Epidermal melanocyte (primary cell): Measurements from ENCODE around the gene ZMYND11.
A peak's percentile ranks its signal among the peaks of the same experiment; 100 is the strongest.

ENCODE experiments used
- DNase-seq: peaks from one replicate; pipeline ENCODE4 v3.0.0; 2011; ENCODE audit warnings: low spot score; ENCODE audit not compliant: insufficient read length

The ZMYND11 gene

DNA sequence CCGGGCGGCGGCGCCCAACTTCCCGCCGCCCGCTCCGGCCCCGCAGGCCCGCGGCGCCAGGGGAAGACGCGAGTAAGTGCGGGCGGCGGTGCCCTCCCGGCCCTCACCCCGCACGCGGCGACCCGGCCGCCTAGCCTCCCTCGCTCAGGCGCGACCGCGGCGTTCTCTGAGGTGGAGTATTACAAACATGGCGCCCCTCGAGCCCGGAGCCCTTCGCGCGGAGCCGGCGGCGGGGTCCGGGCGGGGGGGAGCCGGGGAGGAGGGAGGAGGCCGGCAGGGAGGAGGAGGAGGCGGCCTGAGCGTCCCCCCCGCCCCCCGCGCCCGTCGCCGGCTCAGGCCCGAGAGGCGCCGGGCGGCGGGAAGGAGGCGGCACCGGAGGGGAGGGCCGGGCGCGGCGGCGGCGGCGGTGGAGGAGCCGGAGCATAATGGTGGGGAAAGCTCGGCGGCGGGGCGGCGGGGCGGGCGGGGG is at the start of gene ZMYND11:
ZMYND11 (plus strand) TSS at position 324 of the 469 bp plus-strand sequence. CDS start 44,558 bp downstream, outside the sequence.
- peak; percentile 54 for DNase-seq

DNA sequence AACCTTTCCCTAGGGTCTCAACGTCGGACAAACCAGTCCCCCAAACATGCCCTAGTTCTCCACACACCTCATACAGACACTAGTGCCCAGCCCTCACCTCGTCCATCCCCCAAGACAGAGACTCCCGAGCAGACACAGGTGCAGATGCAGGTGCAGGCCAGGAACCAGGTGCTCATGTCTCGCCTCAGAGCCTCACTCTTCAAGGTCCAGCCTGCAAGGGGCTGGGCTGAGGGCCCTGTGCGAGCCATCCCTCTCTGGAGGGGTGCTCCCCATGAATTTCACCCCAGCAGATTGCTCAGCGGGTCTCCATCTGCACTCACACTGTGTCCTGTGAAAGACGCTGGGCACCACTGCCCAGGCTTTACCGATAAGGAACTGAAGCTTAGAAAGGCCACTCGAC is 49.2 kb upstream of the ZMYND11 start:
- DNase-seq, result no peak

DNA sequence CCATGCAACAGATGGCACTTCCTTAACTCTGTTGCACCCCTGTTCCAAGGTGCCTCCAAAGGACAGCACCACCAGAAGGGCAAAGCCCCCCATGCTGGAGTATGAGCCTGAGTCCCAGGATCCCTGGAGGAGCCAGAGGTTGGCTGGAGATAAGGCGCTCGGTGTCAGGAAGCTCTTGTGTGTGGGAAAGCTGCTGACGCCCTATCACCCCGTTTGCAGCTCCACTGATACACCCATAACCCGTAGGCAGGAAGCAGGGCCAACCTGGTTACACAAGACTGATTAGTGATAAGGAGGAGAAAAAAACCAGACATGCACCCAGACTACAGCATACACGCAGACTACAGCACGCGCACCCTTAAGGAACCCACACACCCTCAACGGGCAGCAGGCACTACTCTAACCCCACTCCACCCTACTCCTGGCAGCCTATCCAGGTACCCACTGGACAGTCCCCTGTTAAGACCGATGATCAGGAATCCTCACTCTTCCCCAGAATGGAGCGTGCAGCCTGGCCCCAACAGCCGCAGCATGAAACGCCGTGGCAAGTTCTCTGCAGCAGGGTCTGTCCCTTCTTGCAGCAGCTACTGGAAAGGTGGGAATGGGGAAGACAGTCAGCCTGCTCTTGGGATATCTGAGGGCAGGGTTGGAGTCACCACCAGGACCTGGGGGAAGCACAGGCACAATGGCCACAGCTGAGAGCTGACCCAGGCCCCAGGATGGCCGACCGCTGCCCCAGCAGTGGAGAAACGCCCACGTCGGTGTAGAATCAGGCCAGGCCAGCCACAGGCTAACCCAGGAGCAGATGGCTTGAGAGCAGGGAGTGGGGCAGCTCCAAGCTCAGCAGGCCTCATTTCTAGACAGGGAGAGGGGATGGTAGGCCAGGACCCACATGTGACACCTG is 47.8 kb upstream of the ZMYND11 start:
- DNase-seq, result no peak

GRCh38 chr10:88253-88652 is 47.0 kb upstream of the ZMYND11 start:
- DNase-seq, result no peak

DNA sequence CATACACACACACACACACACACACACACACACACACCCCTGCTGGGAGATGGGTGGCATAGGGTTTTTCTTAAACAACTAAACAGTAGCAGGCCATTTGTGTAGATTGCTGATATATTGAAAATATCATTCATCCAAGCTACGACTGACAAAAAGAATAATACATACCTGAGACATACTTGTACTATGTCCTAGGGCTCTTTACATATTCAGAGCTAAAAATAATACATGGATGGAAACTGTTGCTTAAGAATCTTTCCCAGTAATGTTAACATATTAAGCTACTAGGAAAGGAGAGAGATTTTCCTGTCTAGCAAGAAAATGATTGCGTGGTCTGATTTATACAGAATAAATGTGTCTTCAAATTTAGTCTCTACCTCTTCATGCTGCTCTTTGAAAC is 46.0 kb upstream of the ZMYND11 start:
- DNase-seq, result no peak

DNA sequence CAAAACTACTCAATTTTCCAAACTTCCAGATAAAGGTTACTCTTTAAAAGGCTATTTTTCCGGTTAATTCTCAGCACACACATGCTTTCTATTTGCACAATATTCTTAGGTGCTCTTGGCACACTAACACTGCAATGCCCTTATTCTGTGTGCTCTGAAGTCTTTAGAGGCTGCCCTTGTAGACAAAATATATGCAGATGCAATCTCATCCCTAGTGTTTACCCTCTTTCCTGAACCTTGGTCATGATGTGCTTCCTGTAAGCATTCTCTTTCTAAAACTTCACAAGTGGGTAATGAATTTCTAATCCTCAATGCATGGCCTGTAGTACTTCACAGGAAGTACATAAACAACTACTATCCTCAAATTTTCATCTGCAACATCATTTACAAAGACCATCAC is 45.1 kb upstream of the ZMYND11 start:
- DNase-seq, result no peak

GRCh38 chr10:91313-91712 is 43.9 kb upstream of the ZMYND11 start:
- DNase-seq, result no peak

DNA sequence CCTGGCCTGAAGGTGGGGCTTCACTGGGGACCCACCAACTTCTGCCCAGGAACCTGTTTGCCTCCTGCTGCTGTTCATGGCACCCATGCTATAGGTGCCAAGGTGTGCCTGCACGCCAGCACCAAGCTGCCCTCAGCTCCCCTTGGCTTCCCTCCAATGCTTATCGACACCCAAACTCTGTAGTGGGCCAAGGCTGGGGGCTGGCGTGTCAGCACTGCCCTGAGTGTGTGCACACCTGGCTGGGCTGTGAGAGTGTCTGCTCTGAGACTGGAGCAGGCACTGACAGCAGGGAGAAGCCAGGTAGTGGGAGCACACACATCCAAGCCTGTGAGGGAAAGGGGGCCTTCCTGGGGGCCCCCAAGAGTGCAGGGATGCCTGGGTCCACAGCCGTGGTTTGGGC is 43.1 kb upstream of the ZMYND11 start:
- DNase-seq, result no peak

DNA sequence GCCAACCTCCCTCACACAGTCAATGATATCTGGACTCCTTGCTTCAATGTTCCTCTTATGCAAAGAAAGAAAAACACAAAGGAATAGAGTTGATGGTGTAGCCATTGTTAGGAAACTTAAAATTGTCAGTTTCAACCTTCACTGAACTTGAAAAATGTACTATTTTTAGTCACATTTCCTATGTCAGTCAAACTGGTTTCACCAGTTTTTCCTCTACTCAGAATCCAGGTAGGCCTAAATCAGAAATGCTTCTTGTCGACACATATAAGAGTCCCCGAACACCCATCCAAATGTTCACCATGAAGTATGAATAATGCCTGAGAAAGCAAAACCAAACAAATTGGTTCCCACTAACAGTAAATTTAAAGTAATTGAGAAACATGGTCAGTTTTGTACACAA is 42.4 kb upstream of the ZMYND11 start:
- no peak for DNase-seq

DNA sequence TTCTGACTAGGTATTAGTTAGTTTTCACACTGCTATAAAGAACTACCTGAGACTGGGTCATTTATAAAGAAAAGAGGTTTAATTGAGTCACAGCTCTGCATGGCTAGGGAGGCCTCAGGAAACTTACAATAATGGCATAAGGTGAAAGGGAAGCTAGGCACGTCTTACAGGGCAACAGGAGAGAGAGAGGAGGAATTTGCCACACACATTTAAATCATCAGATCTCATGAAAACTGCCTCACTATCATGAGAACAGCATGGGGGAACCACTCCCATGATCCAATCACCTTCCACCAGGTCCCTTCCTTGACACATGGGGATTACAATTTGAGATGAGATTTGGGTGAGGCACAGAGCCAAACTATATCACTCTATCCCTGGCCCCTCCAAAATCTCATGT is 40.6 kb upstream of the ZMYND11 start:
- DNase-seq, result no peak

GRCh38 chr10:95356-96115 is 39.7 kb upstream of the ZMYND11 start:
- DNase-seq, result no peak

DNA sequence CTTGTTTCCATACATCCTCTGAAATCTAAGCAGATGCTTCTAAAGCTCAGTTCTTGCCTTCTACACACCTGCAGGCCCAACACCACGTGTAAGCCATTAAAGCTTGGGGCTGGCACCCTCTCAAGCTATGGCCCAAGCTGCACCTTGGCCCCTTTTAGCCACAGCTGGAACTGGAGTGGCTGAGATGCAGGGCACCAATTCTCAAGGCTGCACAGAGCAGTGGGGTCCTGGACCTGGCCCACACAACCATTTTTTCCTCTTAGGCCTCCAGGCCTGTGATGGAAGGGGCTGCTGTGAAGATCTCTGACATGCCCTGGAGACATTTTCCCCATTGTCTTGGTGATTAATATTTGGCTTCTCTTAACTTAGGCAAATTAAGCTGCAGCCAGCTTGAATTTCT is 38.8 kb upstream of the ZMYND11 start:
- no peak for DNase-seq

DNA sequence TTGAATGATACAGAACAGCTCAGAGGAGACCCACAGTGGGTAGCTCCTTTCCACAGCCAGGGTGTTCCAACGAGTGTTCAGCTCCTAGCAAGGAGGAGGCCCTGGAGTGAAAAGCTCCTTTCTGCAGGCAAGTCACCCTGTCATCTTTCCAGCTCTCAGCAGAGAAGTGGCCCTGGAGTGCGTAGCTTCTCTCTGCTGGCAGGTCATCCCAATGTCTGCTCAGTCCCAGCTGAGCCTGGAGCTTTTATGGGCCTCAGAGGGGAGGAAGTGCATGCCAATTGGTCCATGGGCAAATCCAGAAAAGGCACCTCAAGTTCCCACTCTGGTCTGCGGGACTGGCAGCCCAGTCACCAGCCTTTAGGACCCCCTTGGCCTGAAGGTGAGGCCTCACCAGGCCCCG is 30.8 kb upstream of the ZMYND11 start:
- DNase-seq, result no peak

DNA sequence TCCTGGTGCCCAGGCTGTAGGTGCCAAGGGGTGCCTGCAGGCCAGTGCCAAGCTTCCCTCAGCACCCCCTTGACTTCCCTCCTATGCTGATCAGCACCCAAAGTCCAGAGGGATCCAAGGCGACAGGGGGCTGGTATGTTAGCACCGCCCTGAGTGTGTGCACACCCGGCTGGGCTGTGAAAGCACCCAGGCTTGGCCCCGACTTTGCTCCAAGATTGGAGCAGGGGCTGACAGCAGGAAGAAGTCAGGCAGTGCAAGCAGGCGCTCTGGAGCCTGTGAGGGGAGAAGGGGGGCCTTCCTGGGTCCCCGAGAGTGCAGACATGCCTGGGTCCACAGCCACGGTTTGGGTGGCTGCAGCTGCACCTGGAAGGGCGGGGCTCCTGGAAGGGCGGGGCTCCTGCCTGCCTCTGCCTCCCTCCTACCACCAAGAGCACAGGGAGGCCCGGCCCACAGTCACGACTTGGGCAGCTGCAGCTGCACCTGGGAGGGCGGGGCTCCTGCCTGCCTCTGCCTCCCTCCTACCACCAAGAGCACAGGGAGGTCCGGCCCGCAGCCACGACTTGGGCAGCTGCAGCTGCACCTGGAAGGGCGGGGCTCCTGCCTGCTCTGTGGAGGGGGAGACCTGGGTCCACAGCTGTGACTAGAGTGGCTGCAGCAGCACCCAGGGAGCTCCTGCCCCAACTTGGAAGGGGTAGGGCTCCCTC is 30.2 kb upstream of the ZMYND11 start:
- DNase-seq, result no peak

DNA sequence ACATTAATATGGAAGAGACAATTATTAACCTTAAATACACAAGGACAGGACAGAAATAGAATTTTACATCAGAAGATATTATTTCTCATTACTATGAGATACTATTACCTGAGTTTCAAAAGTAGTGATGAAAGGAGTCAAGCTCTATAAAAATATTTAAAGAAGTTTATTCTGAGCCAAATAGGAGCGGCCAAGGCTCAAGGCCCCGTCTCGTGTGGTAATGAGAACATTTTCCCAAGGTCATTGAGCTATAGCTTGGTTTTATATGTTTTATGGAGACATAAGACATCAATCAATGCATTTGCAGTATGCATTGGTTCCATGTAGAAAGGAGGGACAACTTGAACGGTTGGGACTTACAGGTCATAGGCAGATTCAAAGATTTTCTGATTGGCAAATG is 29.4 kb upstream of the ZMYND11 start:
- DNase-seq, result no peak

DNA sequence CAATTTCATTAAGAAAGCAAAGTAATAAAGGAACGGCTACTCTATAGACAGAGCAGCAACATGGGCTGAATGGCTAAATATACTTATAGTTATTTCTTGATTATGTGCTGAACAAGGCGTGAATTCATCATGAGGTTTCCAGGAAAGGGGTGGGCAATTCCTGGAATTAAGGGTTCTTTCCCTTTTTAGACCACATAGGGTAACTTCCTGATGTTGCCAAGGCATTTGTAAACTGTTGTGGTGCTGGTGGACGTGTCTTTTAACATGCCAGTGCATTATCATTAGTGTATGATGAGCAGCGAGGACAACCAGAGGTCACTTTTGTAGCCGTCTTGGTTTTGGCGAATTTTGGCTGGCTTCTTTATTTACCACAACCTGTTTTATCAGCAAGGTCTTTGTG is 28.5 kb upstream of the ZMYND11 start:
- no peak for DNase-seq

- no peak for DNase-seq
Measured at GRCh38 chr10:112246-112645, 23.0 kb upstream of the ZMYND11 start.

GRCh38 chr10:124874-125273 is 10.4 kb upstream of the ZMYND11 start:
- DNase-seq, result no peak

DNA sequence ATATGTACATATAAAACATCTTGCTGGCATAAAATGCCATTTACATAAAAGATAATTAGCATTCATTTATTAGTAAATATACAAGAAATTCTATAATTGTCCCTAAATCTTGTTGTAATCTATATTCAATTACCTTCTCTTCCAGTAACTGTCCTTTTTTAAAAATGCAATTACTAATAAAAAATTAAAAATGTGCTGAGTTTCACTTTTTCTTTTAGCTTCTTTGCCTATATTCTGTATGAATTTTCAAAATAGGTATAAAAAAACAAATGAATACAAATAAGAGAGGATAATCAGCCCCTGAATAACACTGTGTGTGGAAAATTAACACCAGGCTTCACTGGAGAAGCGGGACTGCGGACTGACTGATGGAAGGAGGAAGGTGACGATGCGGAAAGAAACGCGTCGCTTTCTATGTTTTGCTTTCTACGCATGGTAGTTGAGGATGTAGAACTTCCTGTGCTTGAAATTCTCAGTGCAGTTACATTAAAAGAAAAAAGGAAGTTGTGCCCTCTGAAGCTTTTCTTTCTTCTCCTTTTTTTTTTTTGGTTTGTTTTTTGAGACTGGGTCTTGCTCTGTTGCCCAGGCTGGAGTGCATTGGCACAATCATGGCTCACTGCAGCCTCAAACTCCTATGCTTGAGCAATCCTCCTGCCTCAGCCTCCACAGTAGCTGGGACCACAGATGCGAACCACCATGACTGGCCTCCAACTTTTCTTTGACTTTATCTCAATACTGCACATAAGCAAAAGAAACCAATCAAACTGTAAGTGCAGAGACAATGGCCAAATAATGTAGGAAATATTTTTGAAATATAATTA is 7.4 kb upstream of the ZMYND11 start:
- no peak for DNase-seq

DNA sequence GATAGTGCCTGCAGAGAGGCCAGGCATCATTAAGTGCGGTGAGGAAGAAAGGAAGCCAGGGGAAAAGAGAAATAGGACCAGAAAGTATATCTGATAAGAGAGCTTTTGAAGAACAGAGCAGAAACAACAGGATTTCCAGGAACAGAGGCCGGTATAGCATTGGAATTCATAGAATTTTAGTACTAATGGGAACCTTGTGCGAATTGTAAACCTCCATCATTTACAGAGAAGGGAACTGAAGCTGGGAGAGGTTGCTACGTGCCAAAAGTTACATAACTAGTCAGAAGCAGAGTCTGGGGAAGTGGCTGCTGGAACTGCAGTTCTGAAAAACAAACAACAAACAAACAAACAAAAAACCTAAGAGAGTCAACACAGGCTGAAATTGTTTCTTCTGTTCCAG is 5.4 kb upstream of the ZMYND11 start:
- DNase-seq, result no peak
